Measurements from ENCODE around the gene PLBD2. TPM values are rescaled to one million over a fixed set of nuclear protein-coding genes. Genes with fewer than 3 reads are reported as not detected.

The PLBD2 gene
- total RNA-seq, 1 donor from 2014 or later = 44.8 TPM

DNA sequence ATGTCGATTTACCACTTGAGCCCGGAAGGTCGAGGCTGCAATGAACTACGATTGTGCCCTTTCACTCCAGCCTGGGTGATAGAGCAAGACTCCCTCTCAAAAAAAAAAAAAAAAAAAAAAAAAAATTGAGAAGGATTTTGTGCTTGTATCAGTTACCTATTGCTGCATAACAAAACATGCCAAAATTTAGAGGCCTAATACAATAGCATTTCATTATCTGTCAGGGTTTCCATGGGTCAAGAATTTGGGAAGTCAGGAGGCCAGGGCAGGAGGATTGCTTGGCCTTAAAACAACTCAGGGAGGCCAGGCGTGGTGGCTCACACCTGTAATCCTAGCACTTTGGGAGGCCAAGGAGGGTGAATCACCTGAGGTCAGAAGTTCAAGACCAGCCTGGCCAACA is 18.8 kb upstream of the PLBD2 start:
- ATAC-seq = no peak
- intact Hi-C loops (cut with DNase I) = no loop called here

DNA sequence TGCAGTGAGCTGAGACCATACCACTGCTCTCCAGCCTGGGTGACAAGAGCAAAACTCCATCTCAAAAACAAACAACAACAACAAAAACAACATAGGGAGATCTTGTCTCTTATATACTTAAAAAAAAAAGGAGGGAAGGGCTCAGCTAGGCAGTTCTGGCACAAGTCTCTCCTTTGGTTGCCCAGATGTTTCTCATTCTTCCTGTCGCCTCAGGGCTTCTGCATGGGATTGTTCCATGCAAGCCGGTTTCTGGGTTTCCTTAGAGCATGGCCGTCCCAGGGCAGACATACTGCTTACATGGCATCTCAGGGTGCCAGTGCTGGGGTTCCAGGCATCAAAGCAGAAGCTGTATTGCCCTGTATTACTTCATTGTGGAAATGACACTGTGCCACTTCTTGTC is 18.3 kb upstream of the PLBD2 start:
- DNase-seq (no peak), ATAC-seq (no peak)
- Histone ChIP-seq H3K9me3 (no peaks in the 10 kb centered on the region), H3K27me3 (ENCODE audit: low read depth) (no peaks in the 10 kb centered on the region), H3K4me3 (no peak overlapping the region), H3K4me1 (no peaks in the 10 kb centered on the region), H3K27ac (no peak overlapping the region), H3K36me3 (no peaks in the 10 kb centered on the region)
- intact Hi-C loops (cut with DNase I) = no loop called here
- TF ChIP-seq, protein P1, sequence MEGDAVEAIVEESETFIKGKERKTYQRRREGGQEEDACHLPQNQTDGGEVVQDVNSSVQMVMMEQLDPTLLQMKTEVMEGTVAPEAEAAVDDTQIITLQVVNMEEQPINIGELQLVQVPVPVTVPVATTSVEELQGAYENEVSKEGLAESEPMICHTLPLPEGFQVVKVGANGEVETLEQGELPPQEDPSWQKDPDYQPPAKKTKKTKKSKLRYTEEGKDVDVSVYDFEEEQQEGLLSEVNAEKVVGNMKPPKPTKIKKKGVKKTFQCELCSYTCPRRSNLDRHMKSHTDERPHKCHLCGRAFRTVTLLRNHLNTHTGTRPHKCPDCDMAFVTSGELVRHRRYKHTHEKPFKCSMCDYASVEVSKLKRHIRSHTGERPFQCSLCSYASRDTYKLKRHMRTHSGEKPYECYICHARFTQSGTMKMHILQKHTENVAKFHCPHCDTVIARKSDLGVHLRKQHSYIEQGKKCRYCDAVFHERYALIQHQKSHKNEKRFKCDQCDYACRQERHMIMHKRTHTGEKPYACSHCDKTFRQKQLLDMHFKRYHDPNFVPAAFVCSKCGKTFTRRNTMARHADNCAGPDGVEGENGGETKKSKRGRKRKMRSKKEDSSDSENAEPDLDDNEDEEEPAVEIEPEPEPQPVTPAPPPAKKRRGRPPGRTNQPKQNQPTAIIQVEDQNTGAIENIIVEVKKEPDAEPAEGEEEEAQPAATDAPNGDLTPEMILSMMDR (IDR thresholded peaks at IDR 0.05) = no peak

More for the DNA sequence above, 18.8 kb upstream of the PLBD2 start:
- TF ChIP-seq, protein P1 (IDR thresholded peaks at IDR 0.05) = no peak
- Histone ChIP-seq H3K36me3 (no peaks in the 10 kb centered on the region), H3K4me1 (no peaks in the 10 kb centered on the region), H3K27ac (no peak overlapping the region), H3K9me3 (no peaks in the 10 kb centered on the region), H3K4me3 (no peak overlapping the region), H3K27me3 (ENCODE audit: low read depth) (no peaks in the 10 kb centered on the region)
- no peak for DNase-seq

DNA sequence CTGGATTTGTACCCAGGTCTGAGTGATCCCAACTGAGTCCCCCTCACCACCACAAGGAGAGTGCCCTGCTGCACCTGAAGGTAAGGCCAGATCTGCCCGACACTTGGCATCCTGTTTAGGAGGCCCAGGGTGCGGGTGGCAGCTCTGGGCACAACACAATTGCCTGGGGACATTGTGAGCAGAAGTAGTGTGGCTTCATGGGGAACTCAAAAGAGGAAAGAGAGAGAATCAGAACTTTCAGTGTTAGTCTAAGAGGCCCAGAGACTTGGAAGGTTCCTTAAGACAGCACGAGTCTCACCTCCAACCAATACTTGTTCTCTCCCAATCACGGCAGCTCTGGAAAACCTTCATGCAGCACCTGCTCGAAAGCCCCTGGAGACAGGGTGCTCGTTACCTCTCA is 16.9 kb upstream of the PLBD2 start:
- H3K27me3 ChIP-seq (ENCODE audit: low read depth) = no peaks in the 10 kb centered on the region
- H3K9me3 ChIP-seq = no peaks in the 10 kb centered on the region
- ATAC-seq (peak in 1 of 2 donors; percentile 26), DNase-seq (no peak)
- no peaks in the 10 kb centered on the region for H3K4me1 ChIP-seq
- TF ChIP-seq, protein P1 (IDR thresholded peaks at IDR 0.05) = no peak
- no peak overlapping the region for H3K4me3 ChIP-seq
- H3K36me3 ChIP-seq = no peaks in the 10 kb centered on the region
- H3K27ac ChIP-seq = no peak overlapping the region
- intact Hi-C loops (cut with DNase I) = no loop called here

DNA sequence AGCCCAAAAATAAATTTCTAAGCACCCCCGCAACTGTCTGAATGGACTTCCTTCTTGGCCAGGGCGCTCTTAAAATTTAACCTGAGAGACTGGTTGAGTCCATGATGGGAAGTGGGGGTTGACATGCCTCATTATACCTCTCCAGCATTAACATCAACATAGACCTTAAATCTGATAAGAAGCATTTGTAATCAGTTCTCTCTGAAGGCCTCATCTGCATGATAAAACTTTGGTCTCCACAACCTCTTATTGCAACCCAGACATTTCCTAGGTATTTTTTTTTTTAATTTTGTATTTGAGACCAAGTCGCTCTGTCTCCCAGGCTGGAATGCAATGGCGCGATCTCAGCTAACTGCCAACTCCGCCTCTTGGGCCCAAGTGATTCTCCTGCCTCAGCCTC is 13.1 kb upstream of the PLBD2 start:
- Histone ChIP-seq H3K36me3 (no peaks in the 10 kb centered on the region), H3K4me3 (no peak overlapping the region), H3K9me3 (no peaks in the 10 kb centered on the region), H3K27me3 (ENCODE audit: low read depth) (no peaks in the 10 kb centered on the region), H3K4me1 (no peaks in the 10 kb centered on the region), H3K27ac (no peak overlapping the region)
- DNase-seq (no peak), ATAC-seq (no peak)
- TF ChIP-seq, protein P1 (IDR thresholded peaks at IDR 0.05) = no peak
- intact Hi-C loops (cut with DNase I) = no loop called here

DNA sequence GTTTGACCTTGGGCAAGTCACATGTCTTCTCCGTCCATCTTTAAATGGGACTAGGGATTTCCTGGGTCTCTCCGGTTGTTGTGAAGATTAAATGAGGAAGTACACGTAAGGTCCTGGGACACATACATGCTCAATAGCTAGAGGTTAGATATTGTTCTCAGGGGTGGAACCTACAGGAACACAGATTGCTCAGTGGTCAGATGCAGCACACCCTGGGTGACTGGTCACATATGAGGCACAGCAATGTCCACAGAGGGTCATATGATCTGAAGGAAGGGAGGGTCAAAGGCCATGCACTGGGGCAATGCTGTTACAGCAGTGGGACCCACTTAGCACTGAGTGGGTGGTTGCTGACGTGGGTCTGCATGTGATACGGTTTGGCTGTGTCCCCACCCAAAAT is 12.0 kb upstream of the PLBD2 start:
- Histone ChIP-seq H3K4me1 (no peaks in the 10 kb centered on the region), H3K27me3 (ENCODE audit: low read depth) (no peaks in the 10 kb centered on the region), H3K36me3 (no peaks in the 10 kb centered on the region), H3K9me3 (no peaks in the 10 kb centered on the region), H3K4me3 (no peak overlapping the region), H3K27ac (no peak overlapping the region)
- ATAC-seq (peak; percentile 44 to 75), DNase-seq (no peak)
- intact Hi-C loops (cut with DNase I) = no loop called here
- TF ChIP-seq, protein P1 (IDR thresholded peaks at IDR 0.05) = no peak

DNA sequence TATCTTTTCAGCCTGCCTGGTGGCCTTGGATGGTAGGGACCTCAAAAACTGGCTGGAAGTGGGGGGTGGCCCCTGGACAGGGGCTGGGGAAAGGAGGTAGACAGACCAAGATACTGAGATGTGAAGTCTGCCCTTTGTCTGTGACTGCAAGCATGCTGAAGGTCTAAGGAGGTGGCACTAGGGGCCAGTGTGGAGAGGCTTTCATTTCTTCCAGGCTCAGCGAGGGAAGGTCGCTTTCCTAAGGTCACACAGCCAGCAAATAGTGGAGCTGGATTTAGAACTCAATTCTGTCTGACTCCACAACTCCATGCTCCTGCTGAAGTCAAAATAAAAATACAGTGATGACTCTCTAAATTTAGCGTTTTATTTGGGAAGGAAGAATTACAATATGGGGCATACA is 11.3 kb upstream of the PLBD2 start:
- intact Hi-C loops (cut with DNase I) = no loop called here
- TF ChIP-seq, protein P1 (IDR thresholded peaks at IDR 0.05) = no peak
- no peak for ATAC-seq
- no peak for DNase-seq
- Histone ChIP-seq H3K9me3 (no peaks in the 10 kb centered on the region), H3K4me3 (no peak overlapping the region), H3K4me1 (no peaks in the 10 kb centered on the region), H3K27ac (no peak overlapping the region), H3K27me3 (ENCODE audit: low read depth) (no peaks in the 10 kb centered on the region), H3K36me3 (no peaks in the 10 kb centered on the region)

All from lower lobe of right lung (tissue), 2 donors.